Central memory CD8-positive, alpha-beta T cell (primary cell): Measurements from ENCODE around the gene CNN2.

ENCODE experiments used
- ATAC-seq: fragments of 150-1000 bp; cut with Tn5 transposase; replicated peaks from 2 replicates; pipeline ENCODE4 v1.10.0; 2022; ENCODE audit warnings: mild to moderate bottlenecking, moderate FRiP score, moderate number of reproducible peaks; ENCODE audit not compliant: poor library complexity, severe bottlenecking; ENCODE audit errors: extremely low read depth
- DNase-seq, 2 donors: peaks; one replicate each; pipeline ENCODE4 v3.0.0; 2021; ENCODE audit warnings: low spot score in 2 of 2
- H3K27ac Mint-ChIP-seq: one replicate; pipeline ENCODE4 v1.8.0; 2022; ENCODE audit warnings: low read depth, mild to moderate bottlenecking, moderate library complexity, mixed read lengths
- H3K27me3 Mint-ChIP-seq: one replicate; pipeline ENCODE4 v1.8.0; 2022; ENCODE audit warnings: mixed read lengths
- H3K36me3 Mint-ChIP-seq: one replicate; pipeline ENCODE4 v1.8.0; 2022; ENCODE audit warnings: mild to moderate bottlenecking, moderate library complexity, mixed read lengths; ENCODE audit not compliant: insufficient read depth
- H3K4me1 Mint-ChIP-seq: one replicate; pipeline ENCODE4 v1.8.0; 2022; ENCODE audit warnings: mixed read lengths
- H3K4me3 Mint-ChIP-seq: one replicate; pipeline ENCODE4 v1.8.0; 2022; ENCODE audit warnings: mild to moderate bottlenecking, moderate library complexity, mixed read lengths
- H3K9me3 Mint-ChIP-seq: one replicate; pipeline ENCODE4 v1.8.0; 2022; ENCODE audit warnings: mixed read lengths

The CNN2 gene

GRCh38 chr19:1025960-1026782 lies at the start of gene CNN2:
TSS of gene CNN2 (plus strand) at chr19:1026608. CDS start at chr19:1026662, 54 bp downstream.
- no peak for DNase-seq
- no peaks in the 10 kb centered on the region for H3K27me3 Mint-ChIP-seq
- no peaks in the 10 kb centered on the region for H3K9me3 Mint-ChIP-seq
- H3K27ac Mint-ChIP-seq = peak within 1 kb of the TSS; percentile 91
- peaks cover 29% of the 10 kb centered on the region for H3K4me1 Mint-ChIP-seq
- H3K36me3 Mint-ChIP-seq = peaks cover 34% of the 10 kb centered on the region
- no peak for ATAC-seq
- H3K4me3 Mint-ChIP-seq = peak within 1 kb of the TSS; percentile 98

- Mint-ChIP-seq H3K27ac (no peak overlapping the region), H3K36me3 (no peaks in the 10 kb centered on the region), H3K27me3 (no peaks in the 10 kb centered on the region), H3K9me3 (no peaks in the 10 kb centered on the region), H3K4me3 (no peak overlapping the region), H3K4me1 (no peaks in the 10 kb centered on the region)
- DNase-seq (no peak), ATAC-seq (no peak)
Measured at GRCh38 chr19:977058-977464, 49.3 kb upstream of the CNN2 start.

GRCh38 chr19:979318-979741 lies 47.1 kb upstream of the CNN2 start:
- no peak overlapping the region for H3K4me3 Mint-ChIP-seq
- H3K9me3 Mint-ChIP-seq = no peaks in the 10 kb centered on the region
- H3K36me3 Mint-ChIP-seq = peaks cover 2% of the 10 kb centered on the region
- no peaks in the 10 kb centered on the region for H3K27me3 Mint-ChIP-seq
- H3K27ac Mint-ChIP-seq = no peak overlapping the region
- DNase-seq (no peak), ATAC-seq (no peak)
- peaks cover 3% of the 10 kb centered on the region for H3K4me1 Mint-ChIP-seq

DNA sequence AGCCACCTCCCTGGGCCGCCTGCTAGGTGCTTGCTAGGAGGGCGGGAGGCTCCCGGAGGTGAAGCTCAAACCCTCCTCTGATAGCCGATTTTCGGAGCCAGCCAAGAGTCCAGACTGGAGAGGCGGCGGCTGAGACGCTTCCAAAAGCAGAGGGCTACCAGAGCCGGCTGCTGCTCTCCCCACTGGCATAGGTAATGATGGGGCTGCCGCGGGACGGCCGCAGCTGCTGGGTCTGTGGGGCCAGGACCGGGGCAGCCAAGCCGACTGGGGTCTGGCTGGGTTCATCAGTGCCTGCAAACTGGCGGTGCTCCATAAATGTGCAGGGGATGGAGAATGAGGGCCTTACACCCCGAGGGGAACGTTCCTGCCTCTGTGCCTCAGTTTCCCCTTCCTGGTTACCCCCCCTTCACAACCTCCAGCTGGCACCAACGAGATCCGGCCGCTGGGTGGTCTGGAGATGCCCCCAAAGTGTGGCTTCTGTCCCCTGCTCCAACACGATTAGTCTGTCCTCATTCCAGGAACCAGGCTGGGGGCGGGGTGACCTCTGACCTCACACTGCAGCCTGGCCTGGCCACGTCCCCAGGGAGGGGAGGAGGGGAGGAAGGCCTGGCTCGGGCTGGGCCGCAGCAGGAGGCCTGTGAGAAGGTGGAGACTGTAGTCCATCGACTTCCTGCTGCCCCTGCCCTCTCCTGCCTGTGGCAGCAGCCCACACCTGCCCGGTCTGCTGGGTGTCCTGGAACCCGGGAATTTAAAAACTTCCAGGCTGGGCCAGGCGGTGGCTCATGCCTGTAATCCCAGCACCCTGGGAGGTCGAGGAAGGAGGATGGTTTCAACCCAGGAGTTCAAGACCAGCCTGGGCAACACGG lies 46.0 kb upstream of the CNN2 start:
- no peak overlapping the region for H3K27ac Mint-ChIP-seq
- no peak for DNase-seq
- no peak for ATAC-seq
- peaks cover 9% of the 10 kb centered on the region for H3K36me3 Mint-ChIP-seq
- no peaks in the 10 kb centered on the region for H3K9me3 Mint-ChIP-seq
- no peaks in the 10 kb centered on the region for H3K27me3 Mint-ChIP-seq
- H3K4me1 Mint-ChIP-seq = peaks cover 11% of the 10 kb centered on the region
- no peak overlapping the region for H3K4me3 Mint-ChIP-seq

DNA sequence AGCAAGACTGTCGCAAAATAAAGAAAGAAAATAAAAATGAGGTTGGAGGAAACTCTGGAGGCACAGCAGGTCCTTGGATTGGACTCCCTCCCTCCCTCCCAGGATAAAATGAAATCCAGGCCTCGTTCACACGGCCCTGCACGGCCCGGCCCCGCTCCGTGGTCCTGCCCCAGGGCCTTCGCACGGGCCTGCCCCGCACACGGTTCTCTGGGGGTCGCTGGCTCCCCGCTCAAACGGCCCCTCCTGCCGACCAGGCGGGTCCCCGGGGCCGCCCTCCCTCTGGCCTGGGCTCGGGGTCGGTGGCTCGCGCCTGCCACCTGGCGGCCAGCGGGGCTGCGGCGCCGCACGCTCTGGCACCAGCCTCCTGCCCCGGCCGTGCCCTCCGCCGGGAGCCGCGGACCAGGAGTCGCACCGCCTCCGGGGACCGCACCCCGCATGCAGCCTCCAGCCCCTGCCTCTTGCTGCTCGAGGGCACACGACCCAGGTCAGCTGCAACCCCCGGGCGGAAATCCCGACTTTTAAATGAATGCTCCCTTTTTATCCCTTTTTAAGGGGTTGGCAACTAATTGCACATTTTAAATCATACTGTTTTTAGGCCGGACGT lies 43.7 kb upstream of the CNN2 start:
- Mint-ChIP-seq H3K4me3 (peak overlapping the region; percentile 38), H3K9me3 (no peaks in the 10 kb centered on the region), H3K4me1 (peaks cover 11% of the 10 kb centered on the region), H3K27me3 (no peaks in the 10 kb centered on the region), H3K36me3 (peaks cover 10% of the 10 kb centered on the region), H3K27ac (no peak overlapping the region)
- peak; percentile 55 to 72 for DNase-seq
- peak; percentile 80 for ATAC-seq

GRCh38 chr19:984165-984967 lies 42.0 kb upstream of the CNN2 start, which contains the start of gene WDR18:
TSS of gene WDR18 (plus strand) at chr19:984345. CDS start at chr19:984354, 9 bp downstream.
- Mint-ChIP-seq H3K27me3 (no peaks in the 10 kb centered on the region), H3K27ac (peak within 1 kb of the TSS; percentile 90), H3K4me1 (peaks cover 19% of the 10 kb centered on the region), H3K9me3 (no peaks in the 10 kb centered on the region), H3K4me3 (peak within 1 kb of the TSS; percentile 97), H3K36me3 (peaks cover 12% of the 10 kb centered on the region)
- ATAC-seq (peak; percentile 78), DNase-seq (peak; percentile 74 to 81)

GRCh38 chr19:986083-986482 lies 40.3 kb upstream of the CNN2 start:
- DNase-seq (no peak), ATAC-seq (no peak)
- Mint-ChIP-seq H3K9me3 (no peaks in the 10 kb centered on the region), H3K36me3 (peaks cover 13% of the 10 kb centered on the region), H3K27me3 (no peaks in the 10 kb centered on the region), H3K4me3 (peak overlapping the region; percentile 97), H3K27ac (no peak overlapping the region), H3K4me1 (peaks cover 19% of the 10 kb centered on the region)

- H3K27me3 Mint-ChIP-seq = no peaks in the 10 kb centered on the region
- peaks cover 18% of the 10 kb centered on the region for H3K36me3 Mint-ChIP-seq
Measured at GRCh38 chr19:988081-988480, 38.3 kb upstream of the CNN2 start.

DNA sequence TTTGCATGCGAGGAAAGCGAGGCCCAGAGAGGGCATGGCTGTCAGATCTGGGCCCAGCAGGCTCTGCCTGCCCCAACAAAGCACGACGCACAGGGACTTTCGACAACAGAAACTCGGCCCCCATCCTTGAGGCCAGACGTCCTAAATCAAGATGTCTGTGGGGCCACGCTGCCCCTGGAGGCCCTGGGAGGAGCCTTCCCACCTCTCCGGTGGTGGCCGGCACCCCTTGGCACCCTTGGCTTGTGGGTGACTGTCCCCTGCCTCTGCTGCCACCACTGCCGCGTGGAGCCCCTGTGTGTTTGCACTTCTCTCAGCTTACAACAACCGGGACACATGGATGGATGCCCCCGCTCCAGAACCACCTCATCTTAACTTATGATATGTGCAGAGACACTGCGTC lies 37.9 kb upstream of the CNN2 start:
- no peaks in the 10 kb centered on the region for H3K9me3 Mint-ChIP-seq
- DNase-seq = no peak
- H3K4me1 Mint-ChIP-seq = peaks cover 19% of the 10 kb centered on the region
- H3K27ac Mint-ChIP-seq = no peak overlapping the region
- H3K27me3 Mint-ChIP-seq = no peaks in the 10 kb centered on the region
- peaks cover 20% of the 10 kb centered on the region for H3K36me3 Mint-ChIP-seq
- H3K4me3 Mint-ChIP-seq = no peak overlapping the region
- no peak for ATAC-seq

More at GRCh38 chr19:988081-988480, 38.3 kb upstream of the CNN2 start:
- no peak overlapping the region for H3K4me3 Mint-ChIP-seq
- peaks cover 19% of the 10 kb centered on the region for H3K4me1 Mint-ChIP-seq
- DNase-seq (no peak), ATAC-seq (no peak)
- no peak overlapping the region for H3K27ac Mint-ChIP-seq
- no peaks in the 10 kb centered on the region for H3K9me3 Mint-ChIP-seq

- ATAC-seq (no peak), DNase-seq (no peak)
- Mint-ChIP-seq H3K27ac (no peak overlapping the region), H3K36me3 (peaks cover 16% of the 10 kb centered on the region), H3K4me1 (peaks cover 13% of the 10 kb centered on the region), H3K4me3 (no peak overlapping the region), H3K27me3 (no peaks in the 10 kb centered on the region), H3K9me3 (no peaks in the 10 kb centered on the region)
Measured at GRCh38 chr19:989381-990081, 36.9 kb upstream of the CNN2 start.

DNA sequence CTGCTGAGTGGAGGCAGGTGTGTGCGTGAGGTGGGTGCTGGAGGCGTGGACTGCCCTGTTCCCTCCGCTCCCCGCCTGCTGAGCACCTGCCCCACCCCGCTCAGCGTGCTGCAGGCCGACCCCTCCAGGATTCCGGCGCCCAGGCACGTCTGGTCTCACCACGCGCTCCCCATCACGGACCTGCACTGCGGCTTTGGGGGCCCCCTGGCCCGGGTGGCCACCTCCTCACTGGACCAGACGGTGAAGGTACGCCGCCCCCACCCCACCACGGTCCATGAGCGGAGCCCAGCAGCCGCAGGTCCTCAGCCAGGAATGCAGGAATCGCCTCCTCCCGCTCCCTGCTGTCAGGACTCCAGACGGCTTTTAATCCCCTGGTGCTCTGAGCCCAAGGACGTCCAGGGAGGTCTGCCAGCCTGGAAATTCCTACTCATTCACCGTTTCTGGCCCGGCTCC lies 36.3 kb upstream of the CNN2 start:
- no peaks in the 10 kb centered on the region for H3K9me3 Mint-ChIP-seq
- no peaks in the 10 kb centered on the region for H3K27me3 Mint-ChIP-seq
- DNase-seq (no peak), ATAC-seq (no peak)
- peaks cover 11% of the 10 kb centered on the region for H3K36me3 Mint-ChIP-seq
- H3K4me3 Mint-ChIP-seq = no peak overlapping the region
- no peak overlapping the region for H3K27ac Mint-ChIP-seq
- peaks cover 8% of the 10 kb centered on the region for H3K4me1 Mint-ChIP-seq
